ENCODE data around the gene AKT2.

AKT2 gene

GRCh38 chr19:40263440-40264313, 21.5 kb downstream of the AKT2 start:
- H3K36me3 ChIP-seq (ENCODE audit: control insufficient read depth in 4 of 4, insufficient read depth in 4 of 4, low read length in 3 of 4): peaks cover 0 to 46% (median 37%) of the 10 kb centered on the region in 4 experiments
- no peak overlapping the region for H3K27ac ChIP-seq (ENCODE audit: insufficient read depth in 1 of 2, low read depth in 1 of 2, low read length in 2 of 2, poor library complexity in 1 of 2, severe bottlenecking in 2 of 2)
- H3K4me1 ChIP-seq (ENCODE audit: control extremely low read depth in 1 of 4, control insufficient read depth in 4 of 4, insufficient read depth in 4 of 4, low read length in 3 of 4): no peaks in the 10 kb centered on the region
- DNase-seq: no peak
- no peak overlapping the region for H3K4me3 ChIP-seq (ENCODE audit: control insufficient read depth in 1 of 7, extremely low read depth in 1 of 7, insufficient read depth in 4 of 7, low read depth in 2 of 7, low read length in 6 of 7)
- no peaks in the 10 kb centered on the region for H3K9me3 ChIP-seq (ENCODE audit: control extremely low read depth in 1 of 5, control insufficient read depth in 4 of 5, insufficient read depth in 2 of 5, low read depth in 1 of 5, low read length in 4 of 5)
- 98% methylated on average over 21 of the region's 24 CpGs for WGBS (ENCODE audit: insufficient coverage)
- no peaks in the 10 kb centered on the region for H3K27me3 ChIP-seq (replicated peaks in 2 of 5; ENCODE audit: control insufficient read depth in 4 of 5, insufficient read depth in 5 of 5, low read length in 4 of 5)
- ChIA-PET CTCF (interaction anchor here (1.3 kb wide), 1 partner anchor 18 kb away, joined by 4 read pairs; no protein-coding TSS in a partner anchor), POLR2A (interaction anchor here (1.2 kb wide), 1 partner anchor 15 kb away, joined by 3 read pairs; no protein-coding TSS in a partner anchor)

- H3K27ac ChIP-seq (ENCODE audit: insufficient read depth in 1 of 2, low read depth in 1 of 2, low read length in 2 of 2, poor library complexity in 1 of 2, severe bottlenecking in 2 of 2): no peak overlapping the region
- ChIA-PET POLR2A (no interaction called here), CTCF (interaction anchor here (0.6 kb wide), 1 partner anchor 30 kb away, joined by 3 read pairs; no protein-coding TSS in a partner anchor)
- no peak overlapping the region for H3K4me3 ChIP-seq (ENCODE audit: control insufficient read depth in 1 of 7, extremely low read depth in 1 of 7, insufficient read depth in 4 of 7, low read depth in 2 of 7, low read length in 6 of 7)
- peaks cover 0 to 37% (median 32%) of the 10 kb centered on the region in 4 experiments for H3K36me3 ChIP-seq (ENCODE audit: control insufficient read depth in 4 of 4, insufficient read depth in 4 of 4, low read length in 3 of 4)
- DNase-seq: peak in 1 of 3 donors; percentile 11
- no peaks in the 10 kb centered on the region for H3K4me1 ChIP-seq (ENCODE audit: control extremely low read depth in 1 of 4, control insufficient read depth in 4 of 4, insufficient read depth in 4 of 4, low read length in 3 of 4)
- WGBS (ENCODE audit: insufficient coverage): 100% methylated on average over 3 of the region's 3 CpGs
- H3K27me3 ChIP-seq (replicated peaks in 2 of 5; ENCODE audit: control insufficient read depth in 4 of 5, insufficient read depth in 5 of 5, low read length in 4 of 5): no peaks in the 10 kb centered on the region
- no peaks in the 10 kb centered on the region for H3K9me3 ChIP-seq (ENCODE audit: control extremely low read depth in 1 of 5, control insufficient read depth in 4 of 5, insufficient read depth in 2 of 5, low read depth in 1 of 5, low read length in 4 of 5)
Measured at GRCh38 chr19:40262422-40262821, 22.7 kb downstream of the AKT2 start.

DNA sequence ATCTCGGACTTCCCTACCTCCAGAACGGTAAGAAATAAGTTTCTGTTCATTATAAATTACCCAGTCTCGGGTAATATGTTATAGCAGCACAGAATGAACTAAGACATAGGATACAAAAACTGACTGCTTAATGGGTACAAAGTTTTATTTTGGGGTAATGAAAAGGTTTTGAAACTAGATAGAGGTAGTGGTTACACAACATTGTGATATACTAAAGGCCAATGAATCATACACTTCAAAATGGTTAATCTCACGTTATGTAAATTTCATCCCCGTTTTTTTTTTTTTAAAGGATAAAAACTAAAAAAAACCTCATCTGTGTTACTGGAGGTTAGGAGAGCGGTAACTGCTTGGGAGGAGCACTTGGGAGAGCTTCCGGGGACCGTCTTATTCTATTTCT, 23.5 kb downstream of the AKT2 start:
- DNase-seq: no peak
- WGBS (ENCODE audit: insufficient coverage): 100% methylated on average over 3 of the region's 8 CpGs
- H3K27me3 ChIP-seq (replicated peaks in 2 of 5; ENCODE audit: control insufficient read depth in 4 of 5, insufficient read depth in 5 of 5, low read length in 4 of 5): no peaks in the 10 kb centered on the region
- no peaks in the 10 kb centered on the region for H3K9me3 ChIP-seq (ENCODE audit: control extremely low read depth in 1 of 5, control insufficient read depth in 4 of 5, insufficient read depth in 2 of 5, low read depth in 1 of 5, low read length in 4 of 5)
- H3K36me3 ChIP-seq (ENCODE audit: control insufficient read depth in 4 of 4, insufficient read depth in 4 of 4, low read length in 3 of 4): peaks cover 0 to 41% (median 34%) of the 10 kb centered on the region in 4 experiments
- no peak overlapping the region for H3K27ac ChIP-seq (ENCODE audit: insufficient read depth in 1 of 2, low read depth in 1 of 2, low read length in 2 of 2, poor library complexity in 1 of 2, severe bottlenecking in 2 of 2)
- H3K4me1 ChIP-seq (ENCODE audit: control extremely low read depth in 1 of 4, control insufficient read depth in 4 of 4, insufficient read depth in 4 of 4, low read length in 3 of 4): no peaks in the 10 kb centered on the region
- no peak overlapping the region for H3K4me3 ChIP-seq (ENCODE audit: control insufficient read depth in 1 of 7, extremely low read depth in 1 of 7, insufficient read depth in 4 of 7, low read depth in 2 of 7, low read length in 6 of 7)
- ChIA-PET POLR2A (no interaction called here), CTCF (no interaction called here)

DNA sequence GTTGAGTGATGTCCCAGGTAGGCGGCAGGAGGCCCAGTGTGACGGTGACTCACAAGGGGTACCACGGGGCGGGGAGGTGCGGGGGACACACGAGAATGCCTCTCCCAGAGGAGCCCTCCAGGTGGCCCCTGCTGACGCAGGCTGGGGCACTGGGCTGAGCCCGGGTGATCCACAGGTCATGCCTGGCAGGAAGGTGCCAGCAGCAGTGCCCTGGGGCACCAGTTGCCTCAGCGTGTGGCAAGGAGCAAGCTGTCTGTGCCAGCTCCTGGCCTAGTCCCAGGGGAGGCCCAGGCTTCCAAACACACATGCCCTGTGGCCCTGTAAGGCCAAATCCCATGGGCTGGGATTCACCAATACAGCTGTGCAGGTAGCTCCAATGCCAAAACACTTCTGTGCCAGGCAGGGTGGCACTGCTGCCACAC, 28.0 kb downstream of the AKT2 start:
- POLR2A ChIA-PET: no interaction called here
- H3K27me3 ChIP-seq (replicated peaks in 2 of 5; ENCODE audit: control insufficient read depth in 4 of 5, insufficient read depth in 5 of 5, low read length in 4 of 5): no peaks in the 10 kb centered on the region
- no peak overlapping the region for H3K27ac ChIP-seq (ENCODE audit: insufficient read depth in 1 of 2, low read depth in 1 of 2, low read length in 2 of 2, poor library complexity in 1 of 2, severe bottlenecking in 2 of 2)
- no peaks in the 10 kb centered on the region for H3K9me3 ChIP-seq (ENCODE audit: control extremely low read depth in 1 of 5, control insufficient read depth in 4 of 5, insufficient read depth in 2 of 5, low read depth in 1 of 5, low read length in 4 of 5)
- WGBS (ENCODE audit: insufficient coverage): 93% methylated on average over 9 of the region's 9 CpGs
- H3K4me3 ChIP-seq (ENCODE audit: control insufficient read depth in 1 of 7, extremely low read depth in 1 of 7, insufficient read depth in 4 of 7, low read depth in 2 of 7, low read length in 6 of 7): no peak overlapping the region
- peaks cover 0 to 47% (median 35%) of the 10 kb centered on the region in 4 experiments for H3K36me3 ChIP-seq (ENCODE audit: control insufficient read depth in 4 of 4, insufficient read depth in 4 of 4, low read length in 3 of 4)
- CTCF ChIA-PET: interaction anchor here (0.9 kb wide), 1 partner anchor 20 kb away, joined by 3 read pairs; no protein-coding TSS in a partner anchor
- DNase-seq: no peak
- no peaks in the 10 kb centered on the region for H3K4me1 ChIP-seq (ENCODE audit: control extremely low read depth in 1 of 4, control insufficient read depth in 4 of 4, insufficient read depth in 4 of 4, low read length in 3 of 4)

DNA sequence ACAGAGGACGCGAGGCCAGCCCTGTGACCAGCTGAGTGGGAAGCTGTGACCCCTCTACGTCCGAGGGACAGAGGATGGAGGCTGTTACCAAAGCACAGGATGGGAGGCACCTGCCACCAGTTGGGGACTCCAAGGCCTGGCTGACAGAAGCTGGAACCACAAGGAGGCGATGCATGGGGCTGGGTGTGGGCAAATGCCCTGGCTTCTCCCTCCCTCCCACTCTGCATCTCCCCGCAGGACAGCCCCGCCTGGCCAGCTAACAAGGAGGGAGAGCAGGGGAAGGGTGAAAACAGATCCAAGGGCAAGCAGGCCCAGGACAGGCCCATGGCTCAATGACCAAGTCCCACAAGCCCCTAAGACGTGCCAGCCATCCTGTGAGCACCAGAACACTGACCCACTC, 28.6 kb downstream of the AKT2 start:
- POLR2A ChIA-PET: no interaction called here
- Histone ChIP-seq H3K36me3 (ENCODE audit: control insufficient read depth in 4 of 4, insufficient read depth in 4 of 4, low read length in 3 of 4) (peaks cover 0 to 52% (median 39%) of the 10 kb centered on the region in 4 experiments), H3K4me3 (ENCODE audit: control insufficient read depth in 1 of 7, extremely low read depth in 1 of 7, insufficient read depth in 4 of 7, low read depth in 2 of 7, low read length in 6 of 7) (no peak overlapping the region), H3K4me1 (ENCODE audit: control extremely low read depth in 1 of 4, control insufficient read depth in 4 of 4, insufficient read depth in 4 of 4, low read length in 3 of 4) (no peaks in the 10 kb centered on the region), H3K27me3 (replicated peaks in 2 of 5; ENCODE audit: control insufficient read depth in 4 of 5, insufficient read depth in 5 of 5, low read length in 4 of 5) (no peaks in the 10 kb centered on the region), H3K27ac (ENCODE audit: insufficient read depth in 1 of 2, low read depth in 1 of 2, low read length in 2 of 2, poor library complexity in 1 of 2, severe bottlenecking in 2 of 2) (no peak overlapping the region), H3K9me3 (ENCODE audit: control extremely low read depth in 1 of 5, control insufficient read depth in 4 of 5, insufficient read depth in 2 of 5, low read depth in 1 of 5, low read length in 4 of 5) (no peaks in the 10 kb centered on the region)
- DNase-seq: no peak
- WGBS (ENCODE audit: insufficient coverage): 94% methylated on average over 4 of the region's 8 CpGs
- CTCF ChIA-PET: no interaction called here

DNA sequence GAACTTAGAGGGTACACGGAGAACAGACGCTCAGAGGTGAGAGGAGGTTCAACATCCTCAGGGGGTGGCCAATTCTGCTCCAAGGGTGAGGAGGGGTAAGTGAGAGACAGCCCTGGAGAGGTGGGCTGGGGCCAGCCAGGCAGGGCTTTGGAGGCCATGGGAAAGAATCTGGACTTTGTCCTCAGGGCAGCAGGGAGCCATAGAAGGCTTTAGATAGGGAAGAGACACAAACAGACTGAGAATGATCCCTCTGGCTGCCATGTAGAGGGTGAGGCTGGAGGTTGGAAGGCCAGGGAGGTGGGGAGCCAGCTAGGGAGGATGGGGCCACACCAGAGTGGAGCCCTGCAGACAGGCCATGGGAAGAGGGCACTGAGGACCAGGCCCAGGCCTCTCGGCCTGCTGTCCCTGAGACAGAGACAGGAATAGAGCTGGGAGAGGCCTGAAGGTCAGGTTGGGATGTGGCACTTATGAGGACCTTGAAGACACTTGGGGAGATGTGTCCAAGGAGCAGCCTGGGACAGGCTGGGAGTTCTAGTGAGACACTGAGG, 29.5 kb downstream of the AKT2 start:
- H3K4me3 ChIP-seq (ENCODE audit: control insufficient read depth in 1 of 7, extremely low read depth in 1 of 7, insufficient read depth in 4 of 7, low read depth in 2 of 7, low read length in 6 of 7): no peak overlapping the region
- H3K4me1 ChIP-seq (ENCODE audit: control extremely low read depth in 1 of 4, control insufficient read depth in 4 of 4, insufficient read depth in 4 of 4, low read length in 3 of 4): no peaks in the 10 kb centered on the region
- H3K27me3 ChIP-seq (replicated peaks in 2 of 5; ENCODE audit: control insufficient read depth in 4 of 5, insufficient read depth in 5 of 5, low read length in 4 of 5): no peaks in the 10 kb centered on the region
- CTCF ChIA-PET: no interaction called here
- H3K27ac ChIP-seq (ENCODE audit: insufficient read depth in 1 of 2, low read depth in 1 of 2, low read length in 2 of 2, poor library complexity in 1 of 2, severe bottlenecking in 2 of 2): no peak overlapping the region
- WGBS (ENCODE audit: insufficient coverage): 70% methylated on average over 3 of the region's 3 CpGs
- H3K36me3 ChIP-seq (ENCODE audit: control insufficient read depth in 4 of 4, insufficient read depth in 4 of 4, low read length in 3 of 4): peaks cover 0 to 55% (median 40%) of the 10 kb centered on the region in 4 experiments
- no peak for DNase-seq
- H3K9me3 ChIP-seq (ENCODE audit: control extremely low read depth in 1 of 5, control insufficient read depth in 4 of 5, insufficient read depth in 2 of 5, low read depth in 1 of 5, low read length in 4 of 5): no peaks in the 10 kb centered on the region
- POLR2A ChIA-PET: no interaction called here
